GM18507 (cell line): ENCODE measurements around the gene FARP1.

Experiments used
- DNase-seq: peaks from one replicate; pipeline ENCODE4 v3.0.0; 2011; ENCODE audit warnings: low read depth; ENCODE audit not compliant: insufficient read length; ENCODE audit errors: extremely low spot score
- FAIRE-seq: peaks from 2 replicates; lab custom pipeline; 2011; peaks lifted over from hg19 to GRCh38; lab: Jason Lieb, UNC

Gene FARP1

DNA sequence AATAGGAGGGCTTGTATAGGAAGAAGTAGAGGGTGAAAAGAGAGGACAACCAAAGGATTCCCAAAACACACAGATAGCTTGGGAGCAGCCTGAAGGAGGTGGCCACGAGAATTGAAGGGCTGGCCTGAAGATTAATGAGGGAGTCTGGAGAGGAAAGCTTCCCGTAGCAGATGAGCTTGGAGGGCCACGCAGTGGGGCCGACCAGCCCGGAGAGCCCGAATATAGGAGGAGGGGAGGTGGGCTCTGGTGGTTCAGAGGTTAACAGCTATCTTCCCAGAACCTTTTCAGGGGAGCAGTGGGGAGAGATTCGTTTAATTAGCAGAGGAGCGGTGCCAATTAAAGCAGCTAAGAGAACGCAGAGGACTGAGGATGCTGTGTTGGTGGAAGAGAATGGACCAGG is 279.2 kb downstream of the FARP1 start:
- no peak for FAIRE-seq

GRCh38 chr13:98423417-98423816 is 280.5 kb downstream of the FARP1 start:
- DNase-seq (no peak), FAIRE-seq (no peak)

More for the DNA sequence above, 279.2 kb downstream of the FARP1 start:
- no peak for DNase-seq

- DNase-seq (no peak), FAIRE-seq (no peak)
Observed at GRCh38 chr13:98427331-98427995, 284.6 kb downstream of the FARP1 start.

DNA sequence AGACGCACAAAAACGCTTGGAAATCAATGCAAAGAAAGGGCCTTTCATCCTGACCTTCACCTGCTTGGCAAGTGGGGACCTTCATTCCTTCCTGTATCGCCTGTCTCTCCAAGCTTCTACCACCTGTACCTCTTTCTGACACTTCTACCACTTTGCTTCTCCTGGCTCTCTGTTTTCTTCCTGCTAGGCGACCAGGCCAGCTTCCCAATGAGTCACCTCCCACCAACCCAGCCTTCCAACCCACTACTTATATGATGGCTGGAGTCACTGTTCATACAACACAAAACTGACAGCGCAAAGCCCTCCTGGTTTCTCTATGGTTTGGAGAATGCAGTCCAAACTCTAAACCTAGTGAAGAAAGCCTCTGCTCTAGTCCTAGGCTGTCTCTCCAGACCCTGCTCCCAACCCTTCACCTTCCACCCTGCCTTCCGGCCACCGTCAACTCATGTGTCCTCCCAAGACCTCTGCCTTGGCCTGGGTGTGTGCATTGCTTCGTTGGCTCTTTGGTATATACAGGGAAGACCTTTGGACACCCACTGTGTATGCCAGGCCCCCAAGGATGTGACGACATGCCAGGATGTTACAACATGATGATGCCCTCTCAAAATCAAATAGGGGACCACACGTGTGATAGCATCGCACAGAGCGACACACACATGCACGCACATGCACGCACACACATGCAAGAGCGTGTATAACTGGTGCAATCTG is 285.5 kb downstream of the FARP1 start:
- DNase-seq (no peak), FAIRE-seq (no peak)

DNA sequence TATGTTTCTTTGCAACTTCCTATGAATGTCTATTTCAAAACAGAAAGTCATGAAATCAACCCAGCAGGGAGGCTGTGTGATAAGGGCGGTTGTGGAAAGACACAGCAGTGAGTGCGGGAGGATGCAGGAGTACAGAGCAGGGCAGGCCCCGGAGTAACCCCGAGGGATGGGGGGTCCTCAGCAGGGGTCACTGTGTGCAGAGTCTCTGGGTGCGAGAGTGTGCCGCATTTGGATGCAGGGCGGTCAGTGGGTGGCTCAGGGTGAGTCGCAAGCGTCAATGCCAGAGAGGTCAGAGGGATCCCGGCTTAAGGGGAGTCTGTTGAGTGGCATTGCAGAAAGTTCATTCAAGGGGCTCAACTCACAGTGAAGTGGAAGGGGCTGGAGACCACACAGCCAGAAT is 286.2 kb downstream of the FARP1 start:
- FAIRE-seq: no peak

DNA sequence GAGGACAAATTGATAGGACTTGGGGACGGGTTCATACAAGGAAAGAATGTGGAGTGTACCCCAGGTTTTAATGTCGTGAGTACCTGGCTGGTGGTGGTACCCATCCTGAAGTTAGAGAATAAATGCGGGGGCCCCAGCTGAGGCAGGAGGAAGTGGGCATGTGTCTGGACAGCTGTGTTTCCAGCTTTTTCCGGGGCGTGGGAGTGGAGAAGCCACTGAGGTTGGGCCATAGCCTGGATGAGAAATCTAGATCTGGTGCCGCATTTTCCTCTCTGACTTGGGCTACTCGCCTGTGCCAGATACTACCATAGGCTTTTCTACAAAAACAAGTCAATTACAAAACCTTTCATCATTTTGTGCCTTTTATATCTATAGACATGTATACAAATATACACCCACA is 286.6 kb downstream of the FARP1 start:
- FAIRE-seq (no peak), DNase-seq (no peak)

More for the DNA sequence above, 286.2 kb downstream of the FARP1 start:
- DNase-seq: no peak

DNA sequence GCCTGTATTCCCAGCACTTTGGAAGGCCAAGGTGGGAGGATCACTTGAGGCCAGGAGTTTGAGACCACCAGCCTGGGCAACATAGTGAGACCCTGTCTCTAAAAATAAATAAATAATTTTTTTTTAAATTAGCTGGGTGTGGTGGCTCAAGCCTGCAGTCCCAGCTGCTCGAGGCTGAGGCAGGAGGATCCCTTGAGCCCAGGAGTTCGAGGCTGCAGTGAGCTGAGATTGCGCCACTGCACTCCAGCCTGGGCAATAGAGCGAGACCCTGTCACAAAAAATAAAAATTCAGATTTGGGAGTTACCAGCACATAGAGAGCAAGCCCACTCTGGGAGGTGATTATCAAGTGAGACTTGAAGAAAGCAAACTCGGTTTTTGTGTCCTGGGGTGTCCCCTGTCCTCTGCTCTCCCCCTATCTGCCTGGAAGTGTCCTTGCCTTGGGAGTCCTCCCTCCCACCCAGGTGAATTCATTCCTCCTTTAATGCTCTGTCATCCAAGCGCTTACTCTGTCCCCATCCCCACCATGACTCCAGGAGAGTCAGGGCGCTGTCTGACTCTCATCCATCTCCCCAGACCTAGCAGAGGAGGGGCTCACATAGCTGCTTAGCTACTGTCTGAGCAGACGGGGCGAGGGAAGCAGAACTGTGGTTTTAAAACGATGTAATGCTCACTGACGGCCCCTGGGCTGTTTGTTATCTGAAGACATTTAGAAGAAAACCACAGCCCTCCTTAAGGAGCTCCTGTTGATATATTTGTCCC is 287.3 kb downstream of the FARP1 start:
- FAIRE-seq (no peak), DNase-seq (no peak)

- no peak for FAIRE-seq
Observed at GRCh38 chr13:98432638-98433037, 289.7 kb downstream of the FARP1 start.

DNA sequence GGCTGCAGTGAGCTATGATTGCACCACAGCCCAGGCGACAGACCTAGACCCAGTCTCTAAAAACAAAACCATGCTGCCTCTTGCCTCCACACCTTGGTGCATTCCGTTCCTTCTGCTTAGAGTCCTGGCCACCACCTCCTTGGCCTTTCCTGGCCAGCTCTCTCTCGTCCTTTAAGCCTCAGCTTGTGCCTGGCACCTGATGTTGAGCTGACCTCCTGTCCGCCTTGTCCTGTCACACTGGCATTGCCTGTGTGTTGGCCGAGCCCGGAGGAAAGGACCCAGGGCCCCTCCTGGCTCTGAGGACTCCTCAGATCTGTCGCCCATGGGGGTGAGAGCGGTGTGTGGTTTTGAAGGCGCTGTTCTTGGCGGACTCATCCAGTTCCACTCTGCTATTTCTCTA is 290.8 kb downstream of the FARP1 start:
- no peak for DNase-seq
- no peak for FAIRE-seq

More at GRCh38 chr13:98432638-98433037, 289.7 kb downstream of the FARP1 start:
- no peak for DNase-seq

DNA sequence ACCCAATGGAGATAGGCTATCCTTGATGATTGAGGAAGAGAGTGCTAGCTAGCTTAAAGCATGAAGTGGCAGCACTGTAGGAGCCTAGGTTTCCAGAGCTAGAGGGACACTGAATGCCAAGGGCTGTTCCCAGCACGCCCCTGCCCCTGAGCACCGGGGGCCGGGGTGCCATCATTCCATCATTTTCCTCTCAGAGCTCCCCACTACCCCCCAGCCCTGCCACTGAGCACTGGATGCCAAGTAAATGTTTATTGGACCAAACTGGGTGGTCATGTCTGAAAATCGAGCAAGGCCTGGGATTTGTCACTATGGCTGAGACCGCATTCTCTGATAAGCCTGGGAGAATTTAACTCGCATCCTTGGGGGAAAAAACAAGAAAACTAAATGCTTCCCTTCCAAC is 291.2 kb downstream of the FARP1 start:
- no peak for FAIRE-seq
- no peak for DNase-seq

DNA sequence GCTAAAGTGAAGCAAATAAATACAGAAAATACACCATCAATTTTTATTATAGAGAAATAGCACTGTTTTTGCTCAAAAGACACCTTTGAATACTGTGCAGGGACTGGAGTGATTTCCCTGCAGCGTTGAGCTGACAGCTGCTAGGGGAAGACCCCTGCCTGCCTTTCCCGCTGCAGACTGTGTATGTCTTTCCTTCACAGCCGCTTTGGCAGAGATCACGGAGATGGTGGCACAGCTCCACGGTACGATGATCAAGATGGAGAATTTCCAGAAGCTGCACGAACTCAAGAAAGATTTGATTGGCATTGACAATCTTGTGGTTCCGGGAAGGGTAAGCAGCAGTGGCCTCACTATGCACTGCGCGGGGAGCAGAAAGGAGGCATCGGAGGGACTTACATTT is 292.5 kb downstream of the FARP1 start:
- DNase-seq (no peak), FAIRE-seq (no peak)

DNA sequence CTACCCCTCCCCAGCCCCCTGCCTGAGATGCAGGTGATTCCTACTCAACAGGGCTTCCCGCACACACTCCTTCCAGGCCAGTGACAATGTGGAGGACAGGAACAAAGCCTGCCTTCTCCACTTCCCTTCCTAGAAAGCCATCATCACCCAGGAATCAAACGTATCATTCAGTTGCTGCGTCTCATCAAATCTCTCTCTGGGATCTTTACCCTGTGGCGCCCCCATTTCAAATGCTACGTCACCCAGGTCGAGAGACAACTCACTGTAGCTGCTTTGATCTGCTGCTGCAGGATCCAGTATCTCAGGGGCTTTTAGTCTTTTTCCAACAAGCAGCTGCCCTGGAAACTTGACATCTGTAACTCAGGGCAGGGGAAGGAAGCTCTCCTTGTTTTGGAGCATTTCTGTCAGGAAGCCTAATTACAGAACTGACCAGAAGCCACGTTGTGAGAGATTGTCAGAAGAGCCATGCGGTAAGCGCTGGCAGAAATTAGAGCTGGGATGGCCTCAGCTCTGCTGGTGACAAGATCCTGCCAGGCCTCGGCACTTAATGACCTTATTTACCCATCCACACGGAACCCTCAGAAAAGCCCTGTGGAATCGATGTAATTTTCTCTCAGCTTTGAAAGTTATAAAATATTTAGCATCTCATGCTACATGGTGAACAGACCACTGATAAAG is 293.5 kb downstream of the FARP1 start:
- FAIRE-seq (no peak), DNase-seq (no peak)

DNA sequence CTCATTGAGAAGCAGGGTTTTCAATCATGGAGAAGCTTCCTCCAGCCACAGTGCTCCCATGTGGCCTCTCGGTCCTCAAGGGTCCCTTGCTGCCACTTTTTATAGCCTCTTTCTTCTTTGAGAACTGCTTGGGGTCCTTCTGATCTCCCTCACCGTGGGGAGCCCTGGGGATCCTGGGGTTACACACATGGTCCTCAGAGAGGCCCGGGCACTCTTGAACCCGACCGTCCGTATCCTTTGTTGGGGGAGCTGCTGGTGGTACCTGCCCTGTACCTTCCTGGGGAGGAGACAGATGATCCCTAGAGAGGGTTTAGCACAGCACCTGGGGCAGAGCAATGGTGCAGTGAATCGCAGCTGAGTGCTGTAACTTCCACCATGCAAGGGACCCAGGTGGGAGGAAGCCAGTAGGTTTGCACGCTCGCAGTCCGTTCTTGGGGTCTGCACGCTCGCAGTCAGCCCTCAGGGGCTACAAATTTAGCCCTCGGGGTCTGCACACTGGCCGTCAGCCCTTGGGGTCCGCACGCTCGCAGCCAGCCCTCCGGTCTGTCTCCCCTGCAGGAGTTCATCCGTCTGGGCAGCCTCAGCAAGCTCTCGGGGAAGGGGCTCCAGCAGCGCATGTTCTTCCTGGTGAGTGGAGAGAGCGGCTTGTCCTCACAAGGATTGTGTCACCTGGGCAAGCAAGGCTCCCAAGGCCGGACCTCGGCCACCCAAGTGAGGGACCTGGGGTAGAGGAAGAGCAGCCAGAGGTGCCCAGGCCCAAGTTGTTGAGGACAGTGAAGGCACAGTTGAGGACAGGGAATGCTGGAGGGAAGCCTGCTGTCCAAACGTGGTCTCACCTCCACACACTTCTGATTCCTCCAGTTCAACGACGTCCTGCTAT is 295.6 kb downstream of the FARP1 start:
- DNase-seq: no peak
- FAIRE-seq: no peak

GRCh38 chr13:98439126-98439828 is 296.4 kb downstream of the FARP1 start:
- no peak for FAIRE-seq

GRCh38 chr13:98439896-98440295 is 297.0 kb downstream of the FARP1 start:
- FAIRE-seq (no peak), DNase-seq (no peak)

More at GRCh38 chr13:98439126-98439828, 296.4 kb downstream of the FARP1 start:
- no peak for DNase-seq

GRCh38 chr13:98440390-98441055 is 297.6 kb downstream of the FARP1 start:
- DNase-seq (no peak), FAIRE-seq (no peak)

DNA sequence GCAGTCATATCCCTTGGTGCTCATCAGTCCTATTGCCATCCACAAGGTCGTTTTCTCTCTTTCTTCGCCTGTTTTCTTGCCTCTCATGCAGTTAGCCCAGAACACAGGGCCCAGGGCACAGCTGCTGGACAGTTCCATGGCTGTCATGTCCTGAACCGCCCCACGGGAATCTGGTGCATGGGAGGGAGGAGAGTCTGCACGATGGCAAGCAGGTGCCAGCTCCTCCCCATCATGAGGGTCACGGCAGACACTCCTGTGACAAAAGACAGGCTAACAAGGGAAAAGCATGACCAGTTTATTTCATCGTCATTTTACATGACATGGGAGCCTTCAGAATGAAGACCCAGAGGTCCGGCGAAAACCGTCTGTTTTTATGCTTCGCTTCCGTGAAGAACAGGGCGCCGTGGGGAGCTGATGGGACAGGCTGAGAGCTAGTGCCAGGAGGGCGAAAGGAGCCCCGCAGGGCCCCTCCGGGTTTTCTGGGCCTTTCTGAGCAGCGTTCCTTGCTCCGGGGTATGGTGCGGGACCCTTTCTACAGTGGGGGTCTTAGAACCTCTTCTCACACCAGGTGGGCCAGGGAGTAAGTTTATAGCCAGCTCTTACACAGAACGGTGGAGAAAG is 298.3 kb downstream of the FARP1 start:
- DNase-seq (no peak), FAIRE-seq (no peak)
